Measurements from ENCODE around the gene TMEM253. TPM values are rescaled to one million over a fixed set of nuclear protein-coding genes. Genes with fewer than 3 reads are reported as not detected.

The TMEM253 gene
- total RNA-seq, 1 donor, result 0.27 TPM

- TF ChIP-seq CTCF (IDR thresholded peaks at IDR 0.05; ENCODE audit: insufficient read depth, low read length), result no peak
- DNase-seq (ENCODE audit: low read depth), result no peak
- H3K4me3 ChIP-seq (ENCODE audit: low read depth, low read length), result no peak overlapping the region
Measured at GRCh38 chr14:21099596-21099985, 1.3 kb upstream of the TMEM253 start.

- H3K4me3 ChIP-seq (ENCODE audit: low read depth, low read length), result no peak overlapping the region
- DNase-seq (ENCODE audit: low read depth), result no peak
- TF ChIP-seq CTCF (IDR thresholded peaks at IDR 0.05; ENCODE audit: insufficient read depth, low read length), result no peak
Measured at GRCh38 chr14:21101802-21102413, 1.0 kb downstream of the TMEM253 start.

- no peak for TF ChIP-seq CTCF (IDR thresholded peaks at IDR 0.05; ENCODE audit: insufficient read depth, low read length)
- DNase-seq (ENCODE audit: low read depth), result no peak
- H3K4me3 ChIP-seq (ENCODE audit: low read depth, low read length), result peak overlapping the region; percentile 83
Measured at GRCh38 chr14:21102521-21103410, 1.9 kb downstream of the TMEM253 start.

- TF ChIP-seq CTCF (IDR thresholded peaks at IDR 0.05; ENCODE audit: insufficient read depth, low read length), result no peak
- no peak for DNase-seq (ENCODE audit: low read depth)
- peak overlapping the region; percentile 83 for H3K4me3 ChIP-seq (ENCODE audit: low read depth, low read length)
Measured at GRCh38 chr14:21103411-21103709, 2.5 kb downstream of the TMEM253 start.

- peak overlapping the region; percentile 83 for H3K4me3 ChIP-seq (ENCODE audit: low read depth, low read length)
- peak; percentile 85 for TF ChIP-seq CTCF (IDR thresholded peaks at IDR 0.05; ENCODE audit: insufficient read depth, low read length)
- DNase-seq (ENCODE audit: low read depth), result peak; percentile 94
Measured at GRCh38 chr14:21103710-21104447, 3.0 kb downstream of the TMEM253 start.

- peak; percentile 100 for TF ChIP-seq CTCF (IDR thresholded peaks at IDR 0.05; ENCODE audit: insufficient read depth, low read length)
- peak; percentile 81 for DNase-seq (ENCODE audit: low read depth)
- H3K4me3 ChIP-seq (ENCODE audit: low read depth, low read length), result peak overlapping the region; percentile 83
Measured at GRCh38 chr14:21104448-21105060, 3.7 kb downstream of the TMEM253 start.
